B cell (primary cell): Measurements from ENCODE around the gene RGL3. TPM values are rescaled to one million over a fixed set of nuclear protein-coding genes. Genes with fewer than 3 reads are reported as not detected.
"Not testable (repeated sequence)": the region's sequence is repeated elsewhere in the genome, so short reads cannot be mapped to it uniquely, and the experiment has no call there.

Experiments used
- ATAC-seq: fragments of 200-7000 bp; cut with Tn5 transposase; one replicate; pipeline ENCODE4 v1.10.0; 2021; ENCODE audit warnings: low read depth, mild to moderate bottlenecking, moderate number of reproducible peaks, moderate library complexity
- CTCF ChIA-PET: fragments of 350-600 bp; sonication (Branson Sonifier 250); formaldehyde crosslinking; loops from one replicate; lab custom pipeline; 2021; ENCODE audit warnings: antibody characterized with exemption, inconsistent platforms; lab: Charles Lee
- POLR2A ChIA-PET: fragments of 350-600 bp; sonication (Branson Sonifier 250); formaldehyde crosslinking; loops from one replicate; lab custom pipeline; 2021; ENCODE audit warnings: antibody characterized with exemption; lab: Charles Lee
- DNase-seq: peaks from one replicate; pipeline ENCODE4 v3.0.0; 2013
- H2AFZ ChIP-seq: 2 replicates; pipeline ENCODE4 v1.6.1; 2012; ENCODE audit warnings: mild to moderate bottlenecking, low read depth, low read length; ENCODE audit not compliant: insufficient read depth, poor library complexity, severe bottlenecking
- H3K27ac ChIP-seq, 2 donors: 1 replicate in 1 of 2; 2 replicates in 1 of 2; pipeline ENCODE4 v1.5.1; 2012 to 2013; ENCODE audit warnings: low read length in 2 of 2, mild to moderate bottlenecking in 2 of 2, moderate library complexity in 1 of 2
- H3K27me3 ChIP-seq, 4 experiments: fragments of 200-600 bp in 1 of 4; sonication (generic) in 1 of 4; replicated peaks in 1 of 4; 1 replicate in 2 of 4; 2 replicates in 2 of 4; pipeline versions ENCODE4 v1.6.1 to v1.7.0; 2013 to 2016; ENCODE audit warnings: low read length in 3 of 4, mild to moderate bottlenecking in 2 of 4, mixed read lengths in 1 of 4, moderate library complexity in 1 of 4; ENCODE audit not compliant: insufficient read depth in 4 of 4, control insufficient read depth in 3 of 4; ENCODE audit errors: control extremely low read depth in 1 of 4
- H3K36me3 ChIP-seq, 2 experiments: replicated peaks in 1 of 2; 1 replicate in 1 of 2; 2 replicates in 1 of 2; pipeline versions ENCODE4 v1.6.1 to v1.7.1; 2013; ENCODE audit warnings: low read length in 1 of 2; ENCODE audit not compliant: insufficient read depth in 2 of 2, control insufficient read depth in 1 of 2; ENCODE audit errors: control extremely low read depth in 1 of 2, extremely low read depth in 1 of 2
- H3K4me1 ChIP-seq, 2 donors: fragments of 200-600 bp in 1 of 2; sonication (generic) in 1 of 2; 1 replicate in 1 of 2; 2 replicates in 1 of 2; pipeline versions ENCODE4 v1.5.1 to v1.6.1; 2013 to 2017; ENCODE audit warnings: low read length in 2 of 2; ENCODE audit not compliant: control insufficient read depth in 2 of 2, insufficient read depth in 2 of 2
- H3K4me2 ChIP-seq: replicated peaks from 2 replicates; pipeline ENCODE3; 2012; ENCODE audit warnings: mild to moderate bottlenecking, low read depth, low read length; ENCODE audit not compliant: poor library complexity, severe bottlenecking
- H3K4me3 ChIP-seq, 5 experiments: fragments of 200-600 bp in 1 of 5; sonication (generic) in 1 of 5; 1 replicate in 3 of 5; 2 replicates in 2 of 5; pipeline versions ENCODE4 v1.5.1 to v1.7.0; 2011 to 2016; ENCODE audit warnings: low read length in 4 of 5, mild to moderate bottlenecking in 4 of 5, low read depth in 2 of 5, control low read depth in 1 of 5, moderate library complexity in 1 of 5; ENCODE audit not compliant: insufficient read depth in 1 of 5; ENCODE audit errors: control extremely low read depth in 1 of 5, extremely low read depth in 1 of 5
- H3K79me2 ChIP-seq: fragments of 200-600 bp; sonication (generic); one replicate; pipeline ENCODE4 v1.6.0; 2016; ENCODE audit warnings: low read length; ENCODE audit not compliant: control insufficient read depth, insufficient read depth
- H3K9ac ChIP-seq: fragments of 200-600 bp; sonication (generic); 2 replicates; pipeline ENCODE4 v1.6.1; 2017; ENCODE audit warnings: mild to moderate bottlenecking, low read length, moderate library complexity
- H3K9me3 ChIP-seq, 3 donors: one replicate each; pipeline versions ENCODE4 v1.6.1 to v1.7.1; 2013; ENCODE audit warnings: low read length in 2 of 3; ENCODE audit not compliant: control insufficient read depth in 2 of 3, insufficient read depth in 1 of 3; ENCODE audit errors: control extremely low read depth in 1 of 3
- H4K20me1 ChIP-seq: 2 replicates; pipeline ENCODE4 v1.6.0; 2012; ENCODE audit warnings: mild to moderate bottlenecking, low read length; ENCODE audit not compliant: insufficient read depth, control insufficient read depth, poor library complexity, severe bottlenecking
- H3K27ac Mint-ChIP-seq: one replicate; pipeline ENCODE4 v1.8.0; 2021; ENCODE audit warnings: mixed read lengths
- H3K27me3 Mint-ChIP-seq: one replicate; pipeline ENCODE4 v1.8.0; 2021; ENCODE audit warnings: mixed read lengths
- H3K4me1 Mint-ChIP-seq: one replicate; pipeline ENCODE4 v1.8.0; 2021; ENCODE audit warnings: mixed read lengths
- H3K4me3 Mint-ChIP-seq: one replicate; pipeline ENCODE4 v1.8.0; 2021; ENCODE audit warnings: mixed read lengths
- H3K9me3 Mint-ChIP-seq: one replicate; pipeline ENCODE4 v1.8.0; 2022; ENCODE audit warnings: mixed read lengths; ENCODE audit not compliant: insufficient read depth
- EZH2 ChIP-seq: IDR thresholded peaks from 2 replicates; pipeline ENCODE4 v1.6.1; 2012; ENCODE audit warnings: borderline replicate concordance, low read depth, mild to moderate bottlenecking, moderate library complexity, low read length; ENCODE audit not compliant: insufficient read depth, poor library complexity, severe bottlenecking
- WGBS: methylation state at CpG from one replicate; pipeline ENCODE4 v1.1.5; 2013; ENCODE audit warnings: missing lambda C conversion rate; ENCODE audit not compliant: insufficient coverage; 5-methylcytosine and 5-hydroxymethylcytosine counted together
- intact Hi-C: fragments of 100-400 bp; cut with micrococcal nuclease; formaldehyde crosslinking; loops from one replicate; pipeline ENCODE4 v1.10.0; 2022
- polyA plus RNA-seq: library from polyadenylated mRNA; depleted of rRNA; stranded (reverse); fragments of >200 nt; gene quantifications from 2 replicates; pipeline ENCODE4 v1.2.3, GENCODE V29; 2012
- total RNA-seq, 2 donors: library from RNA; stranded (reverse); fragments of 120-200 nt in 1 of 2; gene quantifications; 1 replicate in 1 of 2; 2 replicates in 1 of 2; pipeline versions ENCODE4 v1.2.3 to v1.2.4, GENCODE V29; 2013 to 2022
- TF ChIP-seq, protein P1 (sequence below): fragments of 200-600 bp; IDR thresholded peaks from one replicate; pipeline ENCODE4 v1.8.0; 2022; ENCODE audit warnings: antibody characterized with exemption, mild to moderate bottlenecking

The RGL3 gene
- total and polyA plus RNA-seq, 2 donors (not counting 1 experiment from before 2014, with no cell fraction given): 0.54 to 2.8 TPM

DNA sequence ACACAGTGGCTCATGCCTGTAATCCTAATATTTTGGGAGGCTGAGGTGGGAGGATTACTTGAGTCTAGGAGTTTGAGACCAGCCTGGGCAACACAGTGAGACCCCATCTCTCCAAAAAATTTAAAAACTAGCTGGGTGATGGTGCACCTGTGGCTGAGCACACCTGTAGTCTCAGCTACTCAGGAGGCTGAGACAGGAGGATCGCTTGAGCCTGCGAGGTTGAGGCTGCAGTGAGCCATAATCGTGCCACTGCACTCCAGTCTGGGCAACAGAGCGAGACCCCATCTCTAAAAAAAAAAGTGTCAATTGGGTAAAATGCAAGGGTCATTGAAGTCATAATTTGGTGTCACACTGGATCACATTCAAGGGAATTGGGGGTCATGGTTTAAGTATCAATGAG lies 65.0 kb downstream of the RGL3 start:
- Histone ChIP-seq H3K9me3 (peaks cover 0 to 18% (median 2%) of the 10 kb centered on the region in 3 donors), H3K27me3 (peaks cover 0 to 11% (median 4%) of the 10 kb centered on the region in 4 experiments)
- H3K79me2 ChIP-seq, CTCF ChIA-PET, intact Hi-C loops, H3K4me1 ChIP-seq, H3K4me3 ChIP-seq, H4K20me1 ChIP-seq, H3K4me2 ChIP-seq, H3K9me3 Mint-ChIP-seq, H2AFZ ChIP-seq, H3K27ac ChIP-seq, POLR2A ChIA-PET, H3K36me3 ChIP-seq, ATAC-seq, H3K9ac ChIP-seq, DNase-seq: not testable (repeated sequence)
- peak overlapping the region; percentile 6 for H3K27ac Mint-ChIP-seq
- peaks cover 15% of the 10 kb centered on the region for H3K4me1 Mint-ChIP-seq
- H3K4me3 Mint-ChIP-seq: peak overlapping the region; percentile 39
- 100% methylated on average over 3 of the region's 4 CpGs for WGBS
- H3K27me3 Mint-ChIP-seq: peaks cover 13% of the 10 kb centered on the region

DNA sequence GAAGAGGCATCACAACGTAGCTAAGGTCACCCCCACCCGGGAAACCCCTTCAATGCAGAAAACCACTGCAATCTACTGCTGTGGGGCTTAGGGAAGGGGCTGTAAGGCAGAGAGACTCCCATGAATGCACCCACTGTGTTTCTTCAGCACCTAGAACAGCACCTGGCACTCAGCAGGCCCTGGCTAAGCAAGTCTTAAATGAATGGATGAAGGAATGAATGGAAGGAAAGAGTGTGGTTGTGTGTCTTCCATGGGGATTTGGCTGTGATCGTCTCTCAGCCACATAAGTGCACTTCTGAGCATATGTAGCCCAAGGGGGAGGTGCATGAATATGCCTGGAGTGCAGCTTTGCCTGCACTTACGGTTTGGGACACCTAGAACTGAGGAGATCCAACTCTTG lies 69.9 kb downstream of the RGL3 start:
- Histone ChIP-seq H3K36me3 (no peaks in the 10 kb centered on the region), H2AFZ (no peak overlapping the region), H3K27me3 (no peaks in the 10 kb centered on the region), H3K4me3 (no peak overlapping the region), H3K9me3 (peaks cover 0 to 13% (median 3%) of the 10 kb centered on the region in 3 donors), H3K27ac (no peak overlapping the region), H3K4me1 (peaks cover 11 to 20% of the 10 kb centered on the region in 2 donors), H4K20me1 (no peaks in the 10 kb centered on the region), H3K79me2 (peaks cover 4% of the 10 kb centered on the region), H3K4me2 (no peak overlapping the region), H3K9ac (no peak overlapping the region)
- DNase-seq: no peak
- Mint-ChIP-seq H3K27me3 (no peaks in the 10 kb centered on the region), H3K27ac (no peak overlapping the region), H3K4me3 (no peak overlapping the region), H3K9me3 (peaks cover 4% of the 10 kb centered on the region), H3K4me1 (peaks cover 27% of the 10 kb centered on the region)
- 97% methylated on average over 4 of the region's 4 CpGs for WGBS
- TF ChIP-seq, protein P1, sequence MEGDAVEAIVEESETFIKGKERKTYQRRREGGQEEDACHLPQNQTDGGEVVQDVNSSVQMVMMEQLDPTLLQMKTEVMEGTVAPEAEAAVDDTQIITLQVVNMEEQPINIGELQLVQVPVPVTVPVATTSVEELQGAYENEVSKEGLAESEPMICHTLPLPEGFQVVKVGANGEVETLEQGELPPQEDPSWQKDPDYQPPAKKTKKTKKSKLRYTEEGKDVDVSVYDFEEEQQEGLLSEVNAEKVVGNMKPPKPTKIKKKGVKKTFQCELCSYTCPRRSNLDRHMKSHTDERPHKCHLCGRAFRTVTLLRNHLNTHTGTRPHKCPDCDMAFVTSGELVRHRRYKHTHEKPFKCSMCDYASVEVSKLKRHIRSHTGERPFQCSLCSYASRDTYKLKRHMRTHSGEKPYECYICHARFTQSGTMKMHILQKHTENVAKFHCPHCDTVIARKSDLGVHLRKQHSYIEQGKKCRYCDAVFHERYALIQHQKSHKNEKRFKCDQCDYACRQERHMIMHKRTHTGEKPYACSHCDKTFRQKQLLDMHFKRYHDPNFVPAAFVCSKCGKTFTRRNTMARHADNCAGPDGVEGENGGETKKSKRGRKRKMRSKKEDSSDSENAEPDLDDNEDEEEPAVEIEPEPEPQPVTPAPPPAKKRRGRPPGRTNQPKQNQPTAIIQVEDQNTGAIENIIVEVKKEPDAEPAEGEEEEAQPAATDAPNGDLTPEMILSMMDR: no peak
- no peak for TF ChIP-seq EZH2
- intact Hi-C loops: no loop called here
- POLR2A ChIA-PET: no interaction called here
- ATAC-seq: no peak
- CTCF ChIA-PET: no interaction called here
